Esophagus squamous epithelium (tissue), 4 donors: Measurements from ENCODE around the gene KCNH5.

Experiments used
- CTCF ChIP-seq, 6 experiments: fragments of 450-650 bp in 4 of 6; fragments of 200-600 bp in 2 of 6; sonication (generic) in 2 of 6; IDR thresholded peaks; one replicate each; pipeline ENCODE4 v1.5.1; 2016 to 2019; ENCODE audit warnings: antibody characterized with exemption in 6 of 6, mild to moderate bottlenecking in 4 of 6, moderate library complexity in 4 of 6
- POLR2A ChIP-seq, 4 donors: fragments of 450-650 bp; IDR thresholded peaks; one replicate each; pipeline ENCODE4 v1.6.1; 2017; ENCODE audit warnings: antibody characterized with exemption in 4 of 4, mild to moderate bottlenecking in 4 of 4, moderate library complexity in 3 of 4

- TF ChIP-seq POLR2A (IDR thresholded peaks at IDR 0.05) (no peak), CTCF (IDR thresholded peaks at IDR 0.05) (no peak)
Observed at GRCh38 chr14:62952226-62952625, 93.0 kb downstream of the KCNH5 start.
